ENCODE results near the gene TBCCD1.
"Not testable (repeated sequence)": the region's sequence is repeated elsewhere in the genome, so short reads cannot be mapped to it uniquely, and the experiment has no call there.

- not testable (repeated sequence) for TF ChIP-seq SMC3 (conservative IDR thresholded peaks at IDR 0.05; ENCODE audit: poor library complexity); MXI1 (conservative IDR thresholded peaks at IDR 0.05; ENCODE audit: poor library complexity, severe bottlenecking)
These were observed 19.1 kb upstream of the TBCCD1 start for GRCh38 chr3:186586245-186586644.

All from neural cell (in vitro differentiated cells).